ENCODE measurements around the gene TMCO4. TPM values are rescaled to one million over a fixed set of nuclear protein-coding genes. Genes with fewer than 3 reads are reported as not detected.
A peak's percentile ranks its signal among the peaks of the same experiment; 100 is the strongest.

TMCO4 gene
- total and polyA plus RNA-seq, 8 donors, result 15.7 to 22.1 (median 18.9) TPM

DNA sequence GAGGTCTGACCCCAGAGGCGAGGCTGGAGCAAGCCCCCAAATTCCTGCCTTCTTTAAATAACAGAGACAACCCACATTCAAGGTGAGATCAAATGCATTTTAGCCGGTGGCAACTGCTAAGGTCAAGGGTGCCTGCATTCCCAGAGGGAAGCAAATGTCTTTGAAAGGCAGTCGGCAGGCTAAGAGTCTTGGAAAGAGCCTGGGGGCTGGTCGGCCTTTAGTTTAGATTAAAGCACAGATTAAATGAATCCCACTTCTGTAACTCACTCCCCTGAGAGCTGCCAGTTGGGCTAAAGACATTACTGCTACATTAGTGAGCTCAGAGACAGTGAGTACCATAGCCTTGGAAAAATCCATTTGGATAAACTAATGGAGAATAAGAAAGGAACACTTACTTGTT lies 75.8 kb downstream of the TMCO4 start:
- H3K9me3 ChIP-seq, result no peaks in the 10 kb centered on the region
- DNase-seq (no peak), ATAC-seq (no peak)
- no peaks in the 10 kb centered on the region for H3K27me3 ChIP-seq
- H3K27ac ChIP-seq, result no peak overlapping the region
- intact Hi-C loops (cut with DNase I), result no loop called here
- H3K4me3 ChIP-seq, result no peak overlapping the region
- H3K36me3 ChIP-seq, result peaks cover 0 to 51% of the 10 kb centered on the region in 2 donors
- TF ChIP-seq, protein P1, sequence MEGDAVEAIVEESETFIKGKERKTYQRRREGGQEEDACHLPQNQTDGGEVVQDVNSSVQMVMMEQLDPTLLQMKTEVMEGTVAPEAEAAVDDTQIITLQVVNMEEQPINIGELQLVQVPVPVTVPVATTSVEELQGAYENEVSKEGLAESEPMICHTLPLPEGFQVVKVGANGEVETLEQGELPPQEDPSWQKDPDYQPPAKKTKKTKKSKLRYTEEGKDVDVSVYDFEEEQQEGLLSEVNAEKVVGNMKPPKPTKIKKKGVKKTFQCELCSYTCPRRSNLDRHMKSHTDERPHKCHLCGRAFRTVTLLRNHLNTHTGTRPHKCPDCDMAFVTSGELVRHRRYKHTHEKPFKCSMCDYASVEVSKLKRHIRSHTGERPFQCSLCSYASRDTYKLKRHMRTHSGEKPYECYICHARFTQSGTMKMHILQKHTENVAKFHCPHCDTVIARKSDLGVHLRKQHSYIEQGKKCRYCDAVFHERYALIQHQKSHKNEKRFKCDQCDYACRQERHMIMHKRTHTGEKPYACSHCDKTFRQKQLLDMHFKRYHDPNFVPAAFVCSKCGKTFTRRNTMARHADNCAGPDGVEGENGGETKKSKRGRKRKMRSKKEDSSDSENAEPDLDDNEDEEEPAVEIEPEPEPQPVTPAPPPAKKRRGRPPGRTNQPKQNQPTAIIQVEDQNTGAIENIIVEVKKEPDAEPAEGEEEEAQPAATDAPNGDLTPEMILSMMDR (IDR thresholded peaks at IDR 0.05), result no peak
- no peaks in the 10 kb centered on the region for H3K4me1 ChIP-seq

DNA sequence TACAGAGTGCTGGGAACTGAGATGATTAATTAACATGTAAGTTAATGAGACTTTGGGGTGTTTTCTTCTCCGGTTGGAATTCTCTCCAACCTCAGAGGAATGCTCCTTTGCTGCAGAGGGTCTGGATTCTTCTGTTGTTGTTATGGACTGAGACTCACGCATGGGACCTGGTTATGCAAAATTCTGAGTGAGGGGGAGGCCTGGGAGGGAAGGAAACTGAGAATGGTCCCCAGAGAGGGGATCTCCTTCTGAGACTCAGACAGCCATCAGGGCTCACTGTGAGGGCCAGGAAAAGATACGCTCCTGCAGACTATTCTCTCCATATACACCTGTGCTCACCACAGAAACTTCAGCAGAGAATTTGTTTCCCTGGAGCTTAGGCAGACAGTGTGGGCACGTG lies 78.7 kb downstream of the TMCO4 start:
- H3K36me3 ChIP-seq, result peaks cover 0 to 30% of the 10 kb centered on the region in 2 donors
- no peak overlapping the region for H3K4me3 ChIP-seq
- H3K27me3 ChIP-seq, result no peaks in the 10 kb centered on the region
- intact Hi-C loops (cut with DNase I), result no loop called here
- H3K9me3 ChIP-seq, result no peaks in the 10 kb centered on the region
- DNase-seq (no peak), ATAC-seq (no peak)
- TF ChIP-seq, protein P1 (IDR thresholded peaks at IDR 0.05), result no peak
- H3K4me1 ChIP-seq, result no peaks in the 10 kb centered on the region
- no peak overlapping the region for H3K27ac ChIP-seq

DNA sequence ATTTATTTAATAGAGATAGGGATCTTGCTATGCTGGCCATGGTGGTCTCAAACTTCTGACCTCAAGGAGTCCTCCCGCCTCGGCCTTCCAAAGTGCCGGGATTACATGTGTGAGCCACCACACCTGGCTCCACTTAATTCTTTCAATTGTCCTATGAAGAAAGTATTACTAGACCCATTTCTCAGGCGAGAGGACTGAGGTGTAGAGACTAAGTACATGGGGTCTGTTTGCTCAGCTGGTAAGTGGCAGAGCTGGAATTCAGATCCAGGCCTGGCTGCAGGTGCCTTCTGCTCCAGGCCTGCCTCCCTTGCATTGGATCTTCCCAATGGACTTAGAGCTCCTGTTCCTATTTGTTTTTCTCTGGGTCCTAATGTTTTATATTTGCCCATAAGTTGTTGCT lies 79.5 kb downstream of the TMCO4 start:
- ATAC-seq (no peak), DNase-seq (no peak)
- intact Hi-C loops (cut with DNase I), result no loop called here
- Histone ChIP-seq H3K9me3 (no peaks in the 10 kb centered on the region), H3K27ac (no peak overlapping the region), H3K4me3 (no peak overlapping the region), H3K27me3 (no peaks in the 10 kb centered on the region), H3K36me3 (peaks cover 0 to 23% of the 10 kb centered on the region in 2 donors), H3K4me1 (no peaks in the 10 kb centered on the region)
- TF ChIP-seq, protein P1 (IDR thresholded peaks at IDR 0.05), result no peak

DNA sequence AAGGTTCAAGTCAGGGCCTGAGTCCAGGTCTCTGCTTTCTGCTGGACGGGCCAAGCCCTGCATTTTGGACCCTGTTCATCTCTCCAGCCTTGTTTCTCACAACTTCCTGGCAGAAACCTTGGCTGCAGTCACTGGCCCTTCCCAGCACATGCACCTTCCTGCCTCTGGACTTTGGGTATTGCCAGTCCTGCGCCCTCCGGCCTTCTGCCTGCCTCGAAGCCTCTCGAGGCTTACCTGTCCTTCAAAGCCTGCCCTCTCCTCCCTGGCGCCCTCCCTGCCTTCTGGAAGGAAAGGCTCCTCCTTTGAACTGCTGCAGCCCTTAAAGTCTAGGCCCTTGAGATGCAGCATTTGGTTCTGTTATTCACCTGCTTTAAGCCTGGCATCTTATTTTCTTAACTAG lies 82.2 kb downstream of the TMCO4 start:
- TF ChIP-seq, protein P1 (IDR thresholded peaks at IDR 0.05), result no peak
- Histone ChIP-seq H3K4me1 (no peaks in the 10 kb centered on the region), H3K36me3 (peaks cover 0 to 6% of the 10 kb centered on the region in 2 donors), H3K27me3 (no peaks in the 10 kb centered on the region), H3K27ac (no peak overlapping the region), H3K9me3 (no peaks in the 10 kb centered on the region), H3K4me3 (no peak overlapping the region)
- intact Hi-C loops (cut with DNase I), result no loop called here
- no peak for DNase-seq
- ATAC-seq, result no peak

DNA sequence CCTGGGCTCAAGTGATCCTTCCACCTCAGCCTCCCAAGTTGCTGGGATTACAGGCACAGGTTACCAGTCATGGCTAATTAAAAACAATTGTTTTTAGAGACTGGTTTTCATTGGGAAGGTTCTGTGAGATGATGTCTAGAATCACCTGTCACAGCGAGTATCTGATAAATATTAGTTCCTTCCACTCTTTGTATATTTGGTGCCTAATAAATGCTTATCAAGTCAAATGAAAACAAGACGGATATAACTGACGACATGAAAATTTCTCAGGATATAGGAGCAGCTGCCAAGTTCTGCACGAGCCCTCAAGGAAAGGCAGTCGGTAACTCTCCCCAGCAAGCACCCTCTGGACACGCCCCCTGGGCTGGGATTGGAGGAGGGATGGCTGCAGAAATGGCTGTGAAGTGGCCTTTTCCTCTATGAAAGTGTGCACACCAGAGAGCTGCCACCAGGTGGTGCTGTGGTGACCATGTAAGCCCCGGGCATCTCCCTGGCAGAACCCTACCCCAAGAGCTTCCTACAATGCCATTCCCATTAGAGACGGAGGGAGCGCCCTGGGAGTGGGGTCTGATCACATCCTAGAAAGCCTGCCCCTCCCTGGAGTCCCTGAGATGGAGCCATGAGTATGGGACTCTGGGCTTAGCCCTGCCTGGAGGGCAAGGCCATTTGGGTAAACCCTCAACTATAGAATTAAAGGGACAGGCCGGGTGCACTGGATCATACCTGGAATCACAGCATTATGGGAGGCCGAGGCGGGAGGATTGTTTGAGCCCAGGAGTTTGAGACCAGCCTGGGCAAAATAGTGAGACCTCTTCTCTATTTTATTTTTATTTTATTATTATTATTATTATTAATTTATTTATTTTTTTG lies 84.1 kb downstream of the TMCO4 start:
- peak; percentile 49 to 94 (median 88) for DNase-seq

More for the DNA sequence above, 84.1 kb downstream of the TMCO4 start:
- no peak overlapping the region for H3K27ac ChIP-seq
- intact Hi-C loops (cut with DNase I), result no loop called here
- peaks cover 0 to under 1% of the 10 kb centered on the region in 2 donors for H3K36me3 ChIP-seq
- TF ChIP-seq, protein P1 (IDR thresholded peaks at IDR 0.05), result peak; percentile 74 to 83
- no peak overlapping the region for H3K4me3 ChIP-seq
- ATAC-seq, result peak; percentile 100
- H3K27me3 ChIP-seq, result no peaks in the 10 kb centered on the region
- H3K4me1 ChIP-seq, result no peaks in the 10 kb centered on the region
- no peaks in the 10 kb centered on the region for H3K9me3 ChIP-seq

Data from left lung (tissue), 10 donors.